Activated CD4-positive, alpha-beta T cell treated with anti-CD3 and anti-CD28 coated beads, Interleukin-2, amount 50 U/mL, for 24 hours (primary cell): ENCODE data around the gene ASAP3.
"Not testable (repeated sequence)": the region's sequence is repeated elsewhere in the genome, so short reads cannot be mapped to it uniquely, and the experiment has no call there.

ENCODE experiments used
- DNase-seq, 2 donors: peaks; one replicate each; pipeline ENCODE4 v3.0.0-alpha.2; 2020; ENCODE audit warnings: low read depth in 1 of 2, low spot score in 1 of 2

ASAP3 gene

DNA sequence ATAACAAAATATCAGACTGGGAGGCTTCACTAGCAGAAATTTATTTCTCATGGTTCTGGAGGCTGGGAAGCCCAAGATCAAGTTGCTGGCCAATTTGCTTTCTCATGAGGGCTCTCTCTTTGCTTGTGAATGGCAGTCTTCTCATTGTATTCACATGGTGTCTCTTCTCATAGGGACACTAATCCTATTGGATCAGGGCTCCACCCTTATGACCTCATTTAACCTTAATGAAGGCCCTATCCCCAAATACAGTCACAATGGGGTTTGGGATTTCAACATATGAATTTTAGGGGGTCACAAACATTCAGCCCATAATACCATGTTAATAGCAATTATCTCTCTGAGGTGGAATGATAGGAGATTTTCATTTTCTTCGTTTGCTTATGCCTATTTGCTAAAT is 84.8 kb downstream of the ASAP3 start:
- no peak for DNase-seq

DNA sequence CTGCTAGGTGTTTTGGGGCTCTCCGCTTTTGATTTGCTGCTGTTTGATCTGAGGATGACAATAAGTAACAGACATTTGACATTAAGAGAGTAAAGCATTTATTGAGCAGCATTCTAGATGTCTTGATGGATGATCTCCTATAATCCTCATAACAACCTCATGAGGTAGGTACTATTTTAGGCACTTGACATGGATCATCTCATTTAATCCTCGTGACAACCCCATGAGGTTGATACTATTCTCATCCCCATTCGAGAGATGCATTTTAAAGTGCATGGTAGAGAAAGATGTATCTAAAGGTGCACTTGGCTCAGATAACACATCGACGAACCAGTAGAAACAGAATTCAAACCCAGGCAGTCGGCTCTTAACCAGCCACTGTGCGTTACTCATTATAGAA is 86.1 kb downstream of the ASAP3 start:
- no peak for DNase-seq

- DNase-seq, result no peak
These were observed 87.6 kb downstream of the ASAP3 start for GRCh38 chr1:23396380-23396779.

- no peak for DNase-seq
These were observed 88.1 kb downstream of the ASAP3 start for GRCh38 chr1:23395849-23396248.

GRCh38 chr1:23395154-23395724 is 88.7 kb downstream of the ASAP3 start:
- no peak for DNase-seq

DNA sequence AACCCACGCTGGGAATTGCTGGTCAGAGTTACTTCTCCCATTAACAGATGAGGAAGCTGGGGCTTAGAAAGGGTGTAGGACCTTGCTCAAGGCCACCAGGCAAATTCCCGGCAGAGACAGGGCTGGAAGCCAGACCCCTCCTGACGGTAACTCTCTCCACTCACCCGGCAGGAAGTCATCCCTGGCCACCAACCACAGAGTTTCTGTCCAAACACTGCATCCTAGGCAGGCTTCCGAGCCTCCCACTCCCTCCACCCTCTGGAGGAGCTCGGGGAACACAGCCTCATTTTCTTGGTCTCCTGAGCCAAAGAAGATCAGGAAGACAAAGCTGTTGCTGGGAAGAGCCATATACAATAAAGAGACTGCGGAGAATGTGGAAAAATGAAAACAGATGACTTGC is 89.3 kb downstream of the ASAP3 start:
- DNase-seq, result no peak

- no peak for DNase-seq
These were observed 89.8 kb downstream of the ASAP3 start for GRCh38 chr1:23394181-23394580.

- DNase-seq, result no peak
These were observed 90.3 kb downstream of the ASAP3 start for GRCh38 chr1:23393706-23394105.

DNA sequence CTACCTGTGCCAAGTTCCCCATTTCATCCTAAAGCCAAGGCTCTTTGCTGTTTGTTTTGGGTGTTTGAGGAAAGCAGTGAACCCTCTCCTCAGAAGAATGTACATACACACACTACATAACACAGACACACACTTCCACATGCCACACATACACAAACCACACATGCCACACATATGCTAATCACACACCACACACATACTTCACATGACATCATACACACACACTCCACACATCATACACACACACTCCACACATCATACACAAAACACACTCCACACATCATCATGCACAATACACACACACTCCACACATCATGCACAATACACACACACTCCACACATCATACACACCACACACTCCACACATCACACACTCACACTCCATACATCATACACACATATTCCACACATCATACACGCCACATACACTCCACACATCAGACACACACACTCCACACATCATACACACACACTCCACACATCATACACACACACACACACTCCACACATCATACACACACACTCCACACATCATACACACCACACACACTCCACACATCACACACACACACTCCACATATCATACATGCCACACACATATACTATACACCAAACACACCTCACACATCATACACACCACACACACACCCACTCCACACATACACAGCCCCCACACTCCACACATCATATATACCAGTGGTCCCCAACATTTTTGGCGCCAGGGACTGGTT is 91.7 kb downstream of the ASAP3 start:
- no peak for DNase-seq

DNA sequence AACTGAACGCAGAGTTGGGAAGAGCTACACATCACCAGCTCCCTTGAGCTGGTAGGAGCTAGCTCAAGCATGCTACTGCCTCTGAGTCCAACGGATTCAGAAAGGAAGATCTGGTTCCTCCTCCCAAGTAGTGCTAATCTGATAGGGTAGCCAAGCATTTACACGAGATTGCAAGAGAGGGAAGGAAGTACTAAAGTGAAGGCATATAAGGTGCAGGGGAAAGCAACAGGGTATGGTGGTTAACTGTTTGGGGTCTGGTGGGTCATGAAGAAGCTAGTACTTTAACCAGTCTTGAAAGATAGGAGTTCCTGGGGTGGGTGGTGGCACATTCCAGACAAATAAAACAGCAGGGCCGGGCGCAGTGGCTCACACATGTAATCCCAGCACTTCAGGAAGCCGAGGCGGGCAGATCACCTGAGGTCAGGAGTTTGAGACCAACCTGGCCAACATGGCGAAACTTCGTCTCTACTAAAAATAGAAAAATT is 94.1 kb downstream of the ASAP3 start:
- DNase-seq, result no peak

GRCh38 chr1:23387494-23387893 is 96.5 kb downstream of the ASAP3 start:
- no peak for DNase-seq

- DNase-seq, result no peak
These were observed 98.8 kb downstream of the ASAP3 start for GRCh38 chr1:23385119-23385621.

- no peak for DNase-seq
These were observed 99.5 kb downstream of the ASAP3 start for GRCh38 chr1:23384312-23385058.

GRCh38 chr1:23383577-23384311 is 100.2 kb downstream of the ASAP3 start:
- DNase-seq, result no peak

GRCh38 chr1:23381233-23381885 is 102.6 kb downstream of the ASAP3 start:
- DNase-seq, result no peak

- no peak for DNase-seq
These were observed 103.3 kb downstream of the ASAP3 start for GRCh38 chr1:23380719-23381118.

- DNase-seq, result not testable (repeated sequence)
These were observed 103.7 kb downstream of the ASAP3 start for GRCh38 chr1:23380236-23380635.
